ENCODE measurements around the gene CLTA.
"Not testable (repeated sequence)": the region's sequence is repeated elsewhere in the genome, so short reads cannot be mapped to it uniquely, and the experiment has no call there.

The CLTA gene

DNA sequence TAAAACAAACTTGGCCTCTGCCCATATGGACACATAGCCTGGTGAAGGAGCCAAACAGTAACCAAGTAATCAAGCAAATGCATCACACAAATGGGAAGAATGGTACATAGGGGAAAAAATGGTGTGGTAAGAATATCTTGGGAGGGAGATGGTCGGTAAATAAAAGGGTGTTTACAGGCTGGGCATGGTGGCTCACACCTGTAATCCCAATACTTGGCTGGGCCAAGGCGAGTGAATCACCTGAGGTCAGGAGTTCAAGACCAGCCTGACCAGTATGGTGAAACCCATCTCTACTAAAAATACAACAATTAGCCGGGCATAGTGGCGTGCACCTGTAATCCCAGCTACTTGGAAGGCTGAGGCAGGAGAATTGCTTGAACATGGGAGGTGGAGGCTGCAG lies 31.2 kb upstream of the CLTA start:
- DNase-seq = not testable (repeated sequence)

GRCh38 chr9:36160126-36160525 lies 30.6 kb upstream of the CLTA start:
- not testable (repeated sequence) for DNase-seq

DNA sequence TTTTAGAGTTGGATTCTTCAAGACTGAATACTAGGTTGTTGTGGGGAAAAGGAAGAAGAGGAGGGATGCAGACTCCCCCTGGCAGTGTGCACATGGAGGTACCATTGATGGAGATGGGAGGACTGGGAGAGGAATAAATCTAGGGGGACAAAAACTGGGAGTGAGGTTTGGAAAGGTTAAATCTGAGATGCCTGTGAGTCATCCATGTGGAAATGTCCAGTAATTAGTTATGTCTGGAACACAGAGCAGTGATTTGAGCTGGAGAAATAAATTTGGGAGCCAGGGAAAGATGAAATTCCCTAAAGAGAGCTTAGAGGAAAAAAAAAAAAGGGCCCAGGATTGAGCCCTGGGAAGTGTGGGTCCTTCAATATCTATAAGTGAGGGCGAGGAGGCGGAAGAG lies 29.5 kb upstream of the CLTA start:
- DNase-seq = no peak

GRCh38 chr9:36162211-36162738 lies 28.4 kb upstream of the CLTA start:
- DNase-seq = no peak

DNA sequence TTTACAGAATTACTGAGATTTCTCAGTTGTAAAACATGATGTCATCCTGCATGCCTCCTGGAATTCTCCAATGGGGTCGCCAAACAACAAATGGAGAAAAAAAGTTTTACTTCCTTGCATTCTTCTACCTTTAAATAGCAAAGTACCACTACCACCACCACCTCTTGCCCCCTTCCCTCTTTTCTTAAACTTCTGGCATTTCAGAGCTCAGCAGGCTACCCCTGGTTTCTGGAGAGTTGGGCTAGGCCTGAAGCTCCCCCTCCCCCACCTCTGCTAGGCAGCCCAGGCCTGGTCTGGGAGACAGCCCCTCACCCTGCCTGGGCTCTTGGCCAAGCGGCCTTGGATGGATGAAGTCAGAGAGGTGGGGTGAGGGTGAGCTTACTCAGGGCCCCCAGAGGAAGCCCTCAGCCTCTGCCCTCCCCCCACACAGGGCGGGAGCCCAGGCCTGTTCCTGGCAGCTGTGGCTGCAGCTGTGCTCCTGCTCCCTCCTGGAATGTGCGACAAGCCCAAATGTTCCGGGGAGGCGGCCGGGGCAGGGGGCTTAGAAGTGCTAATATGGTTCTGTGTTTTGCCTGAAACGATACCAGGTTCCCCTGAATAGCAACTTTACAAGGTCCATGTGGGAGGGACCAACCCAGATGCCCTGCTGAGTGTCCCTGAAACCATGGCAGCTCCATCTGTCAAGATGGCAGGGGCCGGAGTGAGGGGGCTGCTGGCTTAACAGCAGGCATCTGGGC lies 27.5 kb upstream of the CLTA start:
- no peak for DNase-seq

- DNase-seq = no peak
Observed at GRCh38 chr9:36163786-36164170, 26.9 kb upstream of the CLTA start.

DNA sequence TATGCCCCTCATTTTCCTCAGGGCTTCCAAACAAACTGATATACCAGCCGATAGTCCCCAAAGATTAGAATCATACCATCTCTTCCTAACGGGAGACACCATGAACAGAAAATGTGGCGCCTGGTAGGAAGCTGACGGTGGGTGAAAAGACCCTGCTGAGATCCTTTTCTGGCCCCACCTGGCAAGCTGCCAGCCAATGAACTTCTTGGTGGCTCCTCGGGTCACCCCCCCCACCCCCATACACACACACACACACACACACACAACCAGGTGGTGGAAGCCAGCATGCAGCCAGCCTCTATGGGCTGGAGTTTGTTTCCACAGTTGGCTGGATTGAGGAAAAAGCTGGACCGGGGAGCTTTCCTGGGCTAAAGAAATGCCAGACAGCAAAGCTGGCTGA lies 26.3 kb upstream of the CLTA start:
- DNase-seq = no peak

GRCh38 chr9:36164989-36165388 lies 25.7 kb upstream of the CLTA start:
- no peak for DNase-seq

DNA sequence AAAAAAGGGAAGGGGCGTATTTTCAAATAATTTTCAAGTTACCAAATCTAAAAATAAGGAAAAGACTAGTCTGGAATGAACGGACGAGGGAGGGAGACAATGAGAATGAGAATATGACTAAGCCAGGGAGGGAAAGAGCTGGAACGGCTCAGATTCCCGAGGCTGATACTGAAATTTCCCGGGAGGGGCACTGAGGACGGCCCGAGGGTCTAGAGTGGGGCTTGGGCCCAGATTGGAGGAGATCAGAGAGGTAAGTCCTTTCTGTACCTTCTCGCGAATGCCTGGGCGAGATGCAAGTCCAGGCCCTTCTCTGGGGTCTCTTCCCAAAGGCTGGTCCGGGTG lies 24.9 kb upstream of the CLTA start:
- no peak for DNase-seq

DNA sequence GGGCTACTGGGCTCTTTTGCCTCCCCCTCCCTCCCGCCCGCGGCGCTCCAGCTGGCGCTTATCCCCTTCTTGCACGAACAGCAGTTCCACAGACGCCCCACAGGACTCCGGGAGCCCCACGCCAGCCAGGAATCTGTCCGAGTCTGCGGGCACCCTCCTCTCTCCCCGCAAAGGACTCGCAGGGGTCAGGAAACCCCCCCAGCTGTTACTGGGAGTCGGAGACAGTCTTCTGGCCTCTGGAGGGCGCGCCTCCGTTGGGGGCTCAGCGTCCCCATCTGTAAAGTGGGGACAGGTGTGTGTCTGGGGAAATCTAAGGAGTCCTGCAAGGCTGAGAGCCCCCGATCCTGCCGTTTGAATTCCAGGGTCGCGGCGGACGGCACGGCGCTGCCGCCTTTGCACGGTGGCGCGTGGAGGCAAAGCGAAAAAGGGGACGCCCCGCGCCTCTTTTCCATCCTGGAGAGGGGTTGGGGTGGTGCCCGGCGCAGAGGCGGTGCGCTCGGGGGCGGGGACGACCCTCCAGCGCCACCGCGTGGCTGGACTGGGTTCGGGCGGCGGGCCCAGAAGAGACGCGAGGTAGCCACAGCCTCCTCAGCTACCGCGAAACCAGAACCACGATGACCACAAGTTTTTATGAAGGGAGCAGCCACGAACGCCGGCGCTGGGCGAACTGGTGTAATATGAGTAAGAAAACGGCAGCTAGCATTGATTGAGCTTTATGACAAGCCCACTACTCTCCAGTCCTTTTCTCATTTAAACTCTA lies 24.4 kb upstream of the CLTA start:
- DNase-seq = peak; percentile 66

DNA sequence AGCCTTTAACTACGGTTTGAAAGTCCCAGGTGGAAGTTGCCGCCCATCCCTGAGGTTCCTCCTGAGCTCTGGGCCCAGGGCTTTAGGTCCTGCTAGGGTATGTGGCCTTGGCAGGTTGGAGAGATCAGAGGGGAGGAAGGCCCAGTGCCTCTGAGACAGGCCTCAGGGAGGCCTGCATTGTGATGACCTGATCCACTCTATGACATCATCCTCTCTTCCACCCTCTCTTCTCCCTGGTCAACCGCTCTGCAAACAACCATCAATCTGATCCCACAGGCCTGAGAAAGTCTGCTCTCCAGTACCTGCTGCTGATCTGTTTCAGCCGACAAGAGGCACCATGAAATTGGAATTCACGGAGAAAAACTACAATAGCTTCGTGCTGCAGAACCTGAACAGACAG lies 21.6 kb upstream of the CLTA start, which contains the start of gene CCIN:
Gene CCIN, plus strand, starts transcription at position 223 of the 400 bp plus-strand sequence. Its CDS starts 115 bp downstream, at position 338.
- DNase-seq = no peak

DNA sequence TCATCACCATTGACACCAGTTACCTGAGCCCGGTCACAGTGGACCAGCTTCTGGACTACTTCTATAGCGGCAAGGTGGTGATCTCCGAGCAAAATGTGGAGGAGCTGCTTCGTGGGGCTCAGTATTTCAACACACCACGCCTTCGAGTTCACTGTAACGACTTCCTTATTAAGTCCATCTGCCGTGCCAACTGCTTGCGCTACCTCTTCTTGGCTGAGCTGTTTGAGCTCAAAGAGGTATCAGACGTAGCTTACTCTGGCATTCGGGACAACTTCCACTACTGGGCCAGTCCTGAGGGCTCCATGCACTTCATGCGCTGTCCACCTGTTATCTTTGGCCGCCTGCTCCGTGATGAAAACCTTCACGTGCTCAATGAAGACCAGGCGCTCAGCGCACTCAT lies 21.0 kb upstream of the CLTA start:
- no peak for DNase-seq

- no peak for DNase-seq
Observed at GRCh38 chr9:36170531-36170930, 20.2 kb upstream of the CLTA start.

DNA sequence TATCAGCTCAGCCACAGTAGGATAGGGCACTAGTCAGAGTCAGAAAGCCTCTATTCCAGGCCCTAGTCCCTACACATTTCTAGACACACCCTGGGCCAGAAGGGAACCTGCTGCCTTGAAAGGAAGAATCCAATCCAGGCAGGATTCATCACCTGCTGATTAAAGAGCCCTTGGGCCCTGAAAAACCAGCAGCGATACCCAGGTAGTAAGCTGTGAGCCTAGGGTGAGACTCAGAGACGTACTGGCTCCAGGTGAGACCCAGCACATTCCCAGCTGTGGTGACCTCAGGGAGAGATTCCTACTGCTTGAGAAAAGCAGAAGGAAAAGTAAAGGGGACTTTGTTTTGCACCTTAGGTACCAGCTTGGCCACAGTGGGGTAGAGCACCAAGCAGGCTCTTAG lies 16.9 kb upstream of the CLTA start:
- no peak for DNase-seq

- no peak for DNase-seq
Observed at GRCh38 chr9:36174271-36174670, 16.4 kb upstream of the CLTA start.

- DNase-seq = no peak
Observed at GRCh38 chr9:36174731-36175130, 16.0 kb upstream of the CLTA start.

- DNase-seq = not testable (repeated sequence)
Observed at GRCh38 chr9:36175209-36175608, 15.5 kb upstream of the CLTA start.

DNA sequence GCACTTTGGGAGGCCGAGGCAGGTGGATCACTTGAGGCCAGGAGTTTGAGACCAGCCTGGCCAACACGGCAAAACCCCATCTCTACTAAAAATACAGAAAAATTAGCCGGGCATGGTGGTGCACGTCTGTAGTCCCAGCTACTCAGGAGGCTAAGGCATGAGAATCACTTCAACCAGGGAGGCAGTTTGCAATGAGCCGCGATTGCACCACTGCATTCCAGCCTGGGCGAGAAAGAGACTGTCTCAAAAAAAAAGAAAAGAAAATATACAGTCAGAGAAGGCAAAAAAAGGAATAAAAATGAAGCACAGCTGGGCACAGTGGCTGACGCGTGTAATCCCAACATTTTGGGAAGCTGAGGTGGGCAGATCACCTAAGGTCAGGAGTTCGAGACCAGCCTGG lies 14.2 kb upstream of the CLTA start:
- not testable (repeated sequence) for DNase-seq

GRCh38 chr9:36177571-36177970 lies 13.2 kb upstream of the CLTA start:
- DNase-seq = no peak

DNA sequence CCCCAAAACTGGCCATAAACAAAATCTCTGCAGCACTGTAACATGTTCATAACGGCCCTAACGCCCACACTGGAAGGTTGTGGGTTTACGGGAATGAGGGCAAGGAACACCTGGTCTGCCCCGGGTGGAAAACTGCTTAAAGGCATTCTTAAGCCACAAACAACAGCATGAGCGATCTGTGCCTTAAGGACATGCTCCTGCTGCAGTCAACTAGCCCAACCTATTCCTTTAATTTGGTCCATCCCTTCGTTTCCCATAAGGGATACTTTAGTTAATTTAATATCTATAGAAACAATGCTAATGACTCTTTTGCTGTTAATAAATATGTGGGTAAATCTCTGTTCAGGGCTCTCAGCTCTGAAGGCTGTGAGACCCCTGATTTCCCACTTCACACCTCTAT lies 10.5 kb upstream of the CLTA start:
- DNase-seq = not testable (repeated sequence)

GRCh38 chr9:36187414-36187813 lies 3.3 kb upstream of the CLTA start:
- DNase-seq = no peak

- DNase-seq = no peak
Observed at GRCh38 chr9:36188212-36188611, 2.5 kb upstream of the CLTA start.

GRCh38 chr9:36189976-36190375 lies 745 bp upstream of the CLTA start:
- DNase-seq = no peak

DNA sequence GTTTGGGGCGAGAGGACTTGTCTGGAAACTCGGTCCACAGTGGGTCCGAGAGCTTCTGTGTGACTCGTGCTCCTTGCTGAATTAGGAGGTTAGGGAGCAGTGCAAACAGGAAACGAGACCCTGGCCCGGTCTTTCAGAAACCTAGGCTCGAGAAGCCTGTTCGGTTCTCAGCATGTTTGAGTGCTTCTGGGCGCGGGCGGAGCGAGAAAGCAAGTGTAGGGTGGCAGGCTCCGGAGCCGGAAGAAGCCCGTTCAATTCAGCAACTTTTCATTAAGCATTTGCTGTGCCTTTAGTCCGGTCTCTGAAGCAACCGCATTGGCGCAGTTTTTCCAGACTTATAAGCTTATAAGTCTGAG lies 547 bp downstream of the CLTA start:
- DNase-seq = no peak

- no peak for DNase-seq
Observed at GRCh38 chr9:36191686-36192085, 965 bp downstream of the CLTA start.

Measured in NCI-H2029 treated with DMSO at 0.1 percent for 48 hours (cell line).